ENCODE measurements around the gene KLK11.

Gene KLK11

GRCh38 chr19:51055866-51056265, 29.4 kb upstream of the KLK11 start:
- Histone ChIP-seq H3K9me3 (no peaks in the 10 kb centered on the region), H3K4me1 (no peaks in the 10 kb centered on the region), H3K27me3 (peaks cover 38% of the 10 kb centered on the region), H3K36me3 (no peaks in the 10 kb centered on the region), H3K4me3 (ENCODE audit: low read depth, low read length) (no peak overlapping the region)
- TF ChIP-seq, protein P1, sequence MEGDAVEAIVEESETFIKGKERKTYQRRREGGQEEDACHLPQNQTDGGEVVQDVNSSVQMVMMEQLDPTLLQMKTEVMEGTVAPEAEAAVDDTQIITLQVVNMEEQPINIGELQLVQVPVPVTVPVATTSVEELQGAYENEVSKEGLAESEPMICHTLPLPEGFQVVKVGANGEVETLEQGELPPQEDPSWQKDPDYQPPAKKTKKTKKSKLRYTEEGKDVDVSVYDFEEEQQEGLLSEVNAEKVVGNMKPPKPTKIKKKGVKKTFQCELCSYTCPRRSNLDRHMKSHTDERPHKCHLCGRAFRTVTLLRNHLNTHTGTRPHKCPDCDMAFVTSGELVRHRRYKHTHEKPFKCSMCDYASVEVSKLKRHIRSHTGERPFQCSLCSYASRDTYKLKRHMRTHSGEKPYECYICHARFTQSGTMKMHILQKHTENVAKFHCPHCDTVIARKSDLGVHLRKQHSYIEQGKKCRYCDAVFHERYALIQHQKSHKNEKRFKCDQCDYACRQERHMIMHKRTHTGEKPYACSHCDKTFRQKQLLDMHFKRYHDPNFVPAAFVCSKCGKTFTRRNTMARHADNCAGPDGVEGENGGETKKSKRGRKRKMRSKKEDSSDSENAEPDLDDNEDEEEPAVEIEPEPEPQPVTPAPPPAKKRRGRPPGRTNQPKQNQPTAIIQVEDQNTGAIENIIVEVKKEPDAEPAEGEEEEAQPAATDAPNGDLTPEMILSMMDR (IDR thresholded peaks at IDR 0.05; ENCODE audit: low read depth, low read length): no peak
- no peak for DNase-seq

DNA sequence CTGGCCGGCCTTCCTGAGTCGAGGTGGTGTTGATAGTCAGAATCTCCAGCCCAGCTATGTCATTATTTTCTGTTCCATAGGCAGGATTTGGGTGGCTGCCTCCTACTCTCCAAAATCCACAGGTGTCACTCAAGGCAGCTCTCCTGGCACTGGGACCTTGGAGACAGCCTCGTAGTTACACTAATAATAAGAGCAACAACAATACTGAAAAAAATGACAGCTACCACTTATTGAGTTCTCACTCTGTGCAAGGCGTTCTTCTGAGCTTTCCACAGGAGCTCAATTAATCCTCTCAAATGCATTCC, 20.6 kb upstream of the KLK11 start:
- Histone ChIP-seq H3K9me3 (no peaks in the 10 kb centered on the region), H3K4me3 (ENCODE audit: low read depth, low read length) (no peak overlapping the region), H3K4me1 (no peaks in the 10 kb centered on the region), H3K27me3 (peaks cover under 1% of the 10 kb centered on the region; the same call in 1 of the 2 replicates), H3K36me3 (no peaks in the 10 kb centered on the region)
- TF ChIP-seq, protein P1 (IDR thresholded peaks at IDR 0.05; ENCODE audit: low read depth, low read length): no peak
- no peak for DNase-seq

- TF ChIP-seq, protein P1 (IDR thresholded peaks at IDR 0.05; ENCODE audit: low read depth, low read length): no peak
- DNase-seq: no peak
- no peaks in the 10 kb centered on the region for H3K27me3 ChIP-seq
Observed at GRCh38 chr19:51044327-51044726, 17.9 kb upstream of the KLK11 start.

GRCh38 chr19:51043497-51043896, 17.1 kb upstream of the KLK11 start:
- TF ChIP-seq, protein P1 (IDR thresholded peaks at IDR 0.05; ENCODE audit: low read depth, low read length): no peak
- no peak for DNase-seq
- Histone ChIP-seq H3K4me1 (no peaks in the 10 kb centered on the region), H3K9me3 (no peaks in the 10 kb centered on the region), H3K4me3 (ENCODE audit: low read depth, low read length) (no peak overlapping the region), H3K27me3 (no peaks in the 10 kb centered on the region), H3K36me3 (no peaks in the 10 kb centered on the region)

More at GRCh38 chr19:51044327-51044726, 17.9 kb upstream of the KLK11 start:
- H3K36me3 ChIP-seq: no peaks in the 10 kb centered on the region
- no peaks in the 10 kb centered on the region for H3K4me1 ChIP-seq
- H3K4me3 ChIP-seq (ENCODE audit: low read depth, low read length): no peak overlapping the region
- no peaks in the 10 kb centered on the region for H3K9me3 ChIP-seq

DNA sequence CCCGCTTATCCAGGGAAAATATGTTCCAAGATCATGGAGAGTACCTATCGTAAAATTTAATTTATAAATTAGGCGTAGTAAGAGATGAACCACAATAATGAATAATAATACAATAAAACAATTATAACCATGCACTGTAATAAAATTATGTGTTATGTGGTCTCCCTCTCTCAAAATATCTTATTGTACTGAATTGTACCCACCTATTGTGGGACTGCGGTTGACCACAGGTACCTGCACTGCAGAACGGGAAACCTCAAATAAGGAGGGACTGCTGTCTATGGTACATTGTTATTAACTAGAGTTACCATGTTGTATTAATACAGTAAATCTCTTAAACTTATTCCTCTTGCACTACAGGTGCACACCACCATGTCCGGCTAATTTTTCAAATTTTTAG, 13.7 kb upstream of the KLK11 start:
- no peak for DNase-seq

GRCh38 chr19:51036519-51036918, 10.1 kb upstream of the KLK11 start:
- Histone ChIP-seq H3K36me3 (no peaks in the 10 kb centered on the region), H3K4me3 (ENCODE audit: low read depth, low read length) (no peak overlapping the region), H3K4me1 (no peaks in the 10 kb centered on the region), H3K27me3 (peaks cover 3% of the 10 kb centered on the region), H3K9me3 (no peaks in the 10 kb centered on the region)
- no peak for DNase-seq
- TF ChIP-seq, protein P1 (IDR thresholded peaks at IDR 0.05; ENCODE audit: low read depth, low read length): no peak

More for the DNA sequence above, 13.7 kb upstream of the KLK11 start:
- H3K27me3 ChIP-seq: peaks cover 3% of the 10 kb centered on the region; the same call in 1 of the 2 replicates
- no peaks in the 10 kb centered on the region for H3K4me1 ChIP-seq
- H3K4me3 ChIP-seq (ENCODE audit: low read depth, low read length): no peak overlapping the region
- no peaks in the 10 kb centered on the region for H3K36me3 ChIP-seq
- no peaks in the 10 kb centered on the region for H3K9me3 ChIP-seq
- TF ChIP-seq, protein P1 (IDR thresholded peaks at IDR 0.05; ENCODE audit: low read depth, low read length): no peak
